DMS153 treated with DMSO at 0.1 percent for 48 hours (cell line): ENCODE results near the gene STK32A.
"Not testable (repeated sequence)": the region's sequence is repeated elsewhere in the genome, so short reads cannot be mapped to it uniquely, and the experiment has no call there.

Source experiments
- DNase-seq: peaks from one replicate; lab custom pipeline; 2025; ENCODE audit not compliant: unreplicated experiment; lab: John Stamatoyannopoulos, UW

STK32A gene

GRCh38 chr5:147341345-147341744 is 106.5 kb downstream of the STK32A start:
- DNase-seq = no peak

GRCh38 chr5:147344861-147345260 is 110.0 kb downstream of the STK32A start:
- no peak for DNase-seq

GRCh38 chr5:147346006-147346561 is 111.3 kb downstream of the STK32A start:
- DNase-seq = no peak

GRCh38 chr5:147348046-147348445 is 113.2 kb downstream of the STK32A start:
- no peak for DNase-seq

GRCh38 chr5:147348451-147348850 is 113.6 kb downstream of the STK32A start:
- no peak for DNase-seq

GRCh38 chr5:147349241-147349640 is 114.4 kb downstream of the STK32A start:
- no peak for DNase-seq

- no peak for DNase-seq
Measured at GRCh38 chr5:147359101-147359500, 124.3 kb downstream of the STK32A start.

- no peak for DNase-seq
Measured at GRCh38 chr5:147359581-147359980, 124.8 kb downstream of the STK32A start.

- no peak for DNase-seq
Measured at GRCh38 chr5:147360816-147361215, 126.0 kb downstream of the STK32A start.

GRCh38 chr5:147361441-147362175 is 126.8 kb downstream of the STK32A start:
- no peak for DNase-seq

GRCh38 chr5:147367381-147367780 is 132.6 kb downstream of the STK32A start:
- not testable (repeated sequence) for DNase-seq

GRCh38 chr5:147369742-147370374 is 135.0 kb downstream of the STK32A start:
- DNase-seq = no peak

GRCh38 chr5:147371290-147371689 is 136.5 kb downstream of the STK32A start:
- no peak for DNase-seq

GRCh38 chr5:147372191-147372590 is 137.4 kb downstream of the STK32A start:
- no peak for DNase-seq

- DNase-seq = no peak
Measured at GRCh38 chr5:147373328-147373727, 138.5 kb downstream of the STK32A start.

- DNase-seq = no peak
Measured at GRCh38 chr5:147375151-147375550, 140.3 kb downstream of the STK32A start.

- no peak for DNase-seq
Measured at GRCh38 chr5:147377682-147378081, 142.9 kb downstream of the STK32A start.

- DNase-seq = no peak
Measured at GRCh38 chr5:147381555-147381954, 146.7 kb downstream of the STK32A start.

- no peak for DNase-seq
Measured at GRCh38 chr5:147382776-147383175, 147.9 kb downstream of the STK32A start.

- no peak for DNase-seq
Measured at GRCh38 chr5:147384346-147385193, 149.7 kb downstream of the STK32A start.

- no peak for DNase-seq
Measured at GRCh38 chr5:147387109-147387508, 152.3 kb downstream of the STK32A start.
